Activated T-helper 9 cell treated with anti-CD3 and anti-CD28 coated beads, Interleukin-2, amount 50 U/mL, for 16 hours (primary cell): Measurements from ENCODE around the gene ANKMY1.

Experiments
- DNase-seq: peaks from one replicate; pipeline ENCODE4 v3.0.0-alpha.2; 2020; ENCODE audit warnings: low read depth

ANKMY1 gene

DNA sequence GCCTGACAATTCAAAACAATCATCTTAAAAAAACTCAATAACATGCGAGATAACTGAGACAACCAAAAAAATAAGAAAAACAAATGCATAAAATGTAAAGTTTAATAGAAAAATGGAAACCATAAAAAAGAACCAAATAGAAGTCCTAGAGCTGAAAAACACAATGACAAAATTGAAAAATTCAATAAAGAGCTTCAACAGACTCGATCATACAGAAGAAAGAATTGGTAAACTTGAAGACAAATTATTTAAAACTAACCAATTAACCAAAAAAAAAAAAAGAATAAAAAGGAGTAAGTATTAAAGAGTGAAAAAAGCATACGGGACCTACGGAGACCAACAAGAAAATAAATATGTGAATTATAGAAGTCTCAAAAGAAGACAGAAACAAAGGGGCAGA, 84.6 kb downstream of the ANKMY1 start:
- DNase-seq, result no peak

DNA sequence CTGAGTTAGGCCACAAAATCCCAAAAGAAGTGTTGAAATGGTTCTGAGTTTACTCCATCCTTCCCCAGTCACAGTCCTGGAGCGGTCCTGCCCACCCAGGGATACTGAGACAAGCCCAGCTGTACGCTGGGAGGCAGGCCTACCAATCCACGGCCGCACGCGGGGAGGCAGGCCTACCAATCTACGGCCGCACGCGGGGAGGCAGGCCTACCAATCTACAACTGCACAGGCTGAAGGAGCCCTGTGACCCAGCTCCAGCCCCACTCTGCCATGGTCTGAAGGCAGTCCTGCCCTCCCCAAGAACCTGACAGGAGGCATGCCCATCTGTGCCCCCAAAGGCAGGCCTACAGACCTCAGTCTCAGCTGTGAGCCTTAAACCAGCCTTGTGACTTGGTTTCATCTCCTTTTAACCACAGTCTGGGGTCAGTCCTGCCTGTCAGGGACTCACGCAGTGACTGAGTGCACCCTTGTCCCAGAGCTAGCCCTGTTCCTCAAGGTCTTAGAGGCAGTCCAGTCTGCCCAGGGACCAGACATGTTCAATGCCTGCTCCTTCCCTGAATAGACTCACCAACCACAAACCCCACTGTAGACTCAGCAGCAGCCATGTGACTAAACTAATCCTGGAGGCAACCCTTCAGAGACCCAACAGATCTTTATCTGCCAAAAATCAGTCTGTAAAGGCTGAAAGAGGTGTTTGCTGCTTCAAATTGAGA, 85.6 kb downstream of the ANKMY1 start:
- no peak for DNase-seq

DNA sequence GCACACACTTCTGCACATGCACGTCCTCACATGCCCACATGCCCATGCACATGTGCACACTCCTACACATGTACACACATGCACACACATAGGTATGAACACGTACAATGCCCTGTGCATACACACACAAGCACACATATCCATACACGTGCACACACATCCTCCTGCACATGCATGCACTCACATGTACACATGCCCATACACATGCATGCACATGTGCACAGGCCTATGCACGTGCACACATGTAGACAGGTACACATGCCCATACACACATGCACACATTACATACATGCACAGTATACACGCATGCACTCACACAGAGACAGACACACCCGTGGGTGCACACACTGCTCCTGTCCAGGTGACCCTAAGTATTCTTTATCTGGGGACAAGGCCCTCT, 88.0 kb downstream of the ANKMY1 start:
- no peak for DNase-seq

DNA sequence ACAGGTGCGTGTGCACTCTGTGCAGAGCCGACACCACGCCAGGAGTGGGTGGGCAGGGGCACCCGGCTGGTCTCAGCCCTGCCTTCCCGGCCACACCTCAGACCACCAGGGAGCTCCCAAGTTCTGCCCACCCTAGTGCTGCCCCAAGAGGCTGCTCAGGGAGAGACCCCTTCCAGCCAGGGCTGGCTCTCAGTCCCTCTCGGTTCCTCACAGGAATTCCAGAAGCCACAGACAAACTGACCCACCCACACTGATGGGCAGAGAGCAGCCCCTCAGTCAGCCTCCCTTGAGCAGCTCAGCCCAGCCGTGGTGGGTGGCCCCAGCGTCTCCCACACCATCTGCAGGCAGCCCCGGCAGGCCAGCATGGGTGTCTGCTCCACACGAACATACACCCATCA, 88.5 kb downstream of the ANKMY1 start:
- DNase-seq, result no peak

DNA sequence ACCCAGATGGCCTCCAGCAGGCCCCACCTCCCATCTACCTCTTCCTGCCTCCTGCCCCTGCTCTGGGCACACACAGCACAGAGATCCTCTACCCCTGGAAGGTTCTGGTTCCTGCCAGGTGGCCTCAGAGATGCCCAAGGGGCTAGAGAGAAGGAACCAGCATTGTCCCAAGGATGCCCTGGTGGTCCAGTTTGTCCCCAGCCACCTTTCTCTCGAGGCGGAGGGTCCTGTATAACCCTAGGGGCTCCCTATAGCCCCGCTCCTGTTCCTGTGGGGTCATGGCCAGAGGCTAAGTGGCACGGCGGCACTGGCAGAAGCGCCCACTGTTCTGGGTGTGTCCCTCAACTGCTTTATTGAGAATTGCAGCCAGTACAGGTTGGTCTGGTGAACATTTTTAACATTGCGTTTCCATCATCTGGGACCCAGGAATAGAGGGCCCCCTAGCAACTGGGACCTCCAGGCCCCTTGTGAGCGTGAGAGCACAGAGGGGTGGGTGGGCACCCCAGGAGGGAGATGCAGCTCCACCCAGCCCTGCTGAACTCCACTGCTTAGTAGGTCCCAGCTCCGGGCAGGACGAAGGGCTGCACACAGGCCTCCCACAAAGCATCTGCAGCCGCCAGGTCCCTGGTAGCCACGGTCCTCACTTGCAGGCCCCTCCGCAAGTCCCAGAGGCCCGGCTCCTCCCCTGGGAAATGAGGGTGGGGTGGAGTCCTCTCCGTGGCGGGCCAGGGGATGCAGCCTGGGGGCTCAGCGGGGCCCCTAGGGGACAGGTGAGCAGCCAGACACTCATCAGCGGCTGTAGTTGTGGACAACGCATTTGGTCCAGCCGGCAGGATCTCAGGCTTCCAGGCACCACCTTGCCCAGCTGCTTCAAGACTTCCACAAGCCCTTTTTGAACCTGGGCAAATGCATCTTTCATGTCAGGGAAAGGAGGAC, 89.2 kb downstream of the ANKMY1 start:
- DNase-seq, result no peak

DNA sequence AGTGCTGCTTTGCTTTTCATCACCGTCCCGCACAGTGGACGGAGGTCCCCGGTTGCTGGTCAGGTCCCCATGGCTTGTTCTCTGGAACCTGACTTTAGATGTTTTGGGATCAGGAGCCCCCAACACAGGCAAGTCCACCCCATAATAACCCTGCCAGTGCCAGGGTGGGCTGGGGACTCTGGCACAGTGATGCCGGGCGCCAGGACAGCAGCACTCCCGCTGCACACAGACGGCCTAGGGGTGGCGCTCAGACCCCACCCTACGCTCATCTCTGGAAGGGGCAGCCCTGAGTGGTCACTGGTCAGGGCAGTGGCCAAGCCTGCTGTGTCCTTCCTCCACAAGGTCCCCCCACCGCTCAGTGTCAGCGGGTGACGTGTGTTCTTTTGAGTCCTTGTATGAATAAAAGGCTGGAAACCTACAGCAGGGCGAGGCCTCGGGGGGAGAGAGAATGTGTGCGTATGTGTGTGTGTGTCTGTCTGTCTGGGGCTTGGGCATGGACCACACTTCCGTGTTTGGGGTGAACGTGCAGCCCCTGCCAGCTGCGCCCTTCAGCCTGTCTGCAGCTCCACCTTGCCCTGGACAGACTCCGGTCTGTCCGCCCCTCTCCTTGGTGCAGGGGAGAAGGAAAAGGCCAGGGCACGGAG, 90.0 kb downstream of the ANKMY1 start:
- no peak for DNase-seq

DNA sequence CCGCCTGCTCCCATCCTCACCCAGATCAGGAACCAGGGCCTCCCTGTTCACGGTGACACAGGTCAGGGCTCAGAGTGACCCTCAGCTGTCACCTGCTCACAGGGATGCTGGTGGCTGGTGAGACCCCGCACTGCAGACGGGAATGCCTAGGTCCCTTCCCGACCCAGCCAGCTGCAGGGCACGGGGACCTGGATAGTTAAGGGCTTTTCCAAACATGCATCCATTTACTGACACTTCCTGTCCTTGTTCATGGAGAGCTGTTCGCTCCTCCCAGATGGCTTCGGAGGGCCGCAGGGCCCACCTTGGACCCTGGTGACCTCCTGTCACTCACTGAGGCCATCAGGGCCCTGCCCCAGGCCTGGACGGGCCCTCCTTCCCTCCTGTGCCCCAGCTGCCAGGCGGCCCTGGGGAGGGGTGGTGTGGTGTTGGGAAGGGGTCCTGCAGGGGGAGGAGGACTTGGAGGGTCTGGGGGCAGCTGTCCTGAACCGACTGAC, 90.6 kb downstream of the ANKMY1 start:
- DNase-seq, result no peak

DNA sequence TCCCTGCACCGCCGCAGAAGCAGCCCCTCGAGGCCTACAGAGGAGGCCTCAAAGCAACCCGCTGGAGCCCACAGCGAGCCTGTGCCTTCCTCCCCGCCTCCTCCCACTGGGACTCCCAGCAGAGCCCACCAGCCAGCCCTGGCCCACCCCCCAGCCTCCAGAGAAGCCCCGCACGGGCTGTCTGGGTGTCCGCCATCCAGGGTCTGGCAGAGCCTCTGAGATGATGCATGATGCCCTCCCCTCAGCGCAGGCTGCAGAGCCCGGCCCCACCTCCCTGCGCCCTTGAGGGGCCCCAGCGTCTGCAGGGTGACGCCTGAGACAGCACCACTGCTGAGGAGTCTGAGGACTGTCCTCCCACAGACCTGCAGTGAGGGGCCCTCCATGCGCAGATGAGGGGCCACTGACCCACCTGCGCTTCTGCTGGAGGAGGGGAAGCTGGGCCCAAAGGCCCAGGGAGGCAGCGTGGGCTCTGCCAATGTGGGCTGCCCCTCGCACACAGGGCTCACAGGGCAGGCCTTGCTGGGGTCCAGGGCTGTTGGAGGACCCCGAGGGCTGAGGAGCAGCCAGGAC, 91.1 kb downstream of the ANKMY1 start:
- no peak for DNase-seq

DNA sequence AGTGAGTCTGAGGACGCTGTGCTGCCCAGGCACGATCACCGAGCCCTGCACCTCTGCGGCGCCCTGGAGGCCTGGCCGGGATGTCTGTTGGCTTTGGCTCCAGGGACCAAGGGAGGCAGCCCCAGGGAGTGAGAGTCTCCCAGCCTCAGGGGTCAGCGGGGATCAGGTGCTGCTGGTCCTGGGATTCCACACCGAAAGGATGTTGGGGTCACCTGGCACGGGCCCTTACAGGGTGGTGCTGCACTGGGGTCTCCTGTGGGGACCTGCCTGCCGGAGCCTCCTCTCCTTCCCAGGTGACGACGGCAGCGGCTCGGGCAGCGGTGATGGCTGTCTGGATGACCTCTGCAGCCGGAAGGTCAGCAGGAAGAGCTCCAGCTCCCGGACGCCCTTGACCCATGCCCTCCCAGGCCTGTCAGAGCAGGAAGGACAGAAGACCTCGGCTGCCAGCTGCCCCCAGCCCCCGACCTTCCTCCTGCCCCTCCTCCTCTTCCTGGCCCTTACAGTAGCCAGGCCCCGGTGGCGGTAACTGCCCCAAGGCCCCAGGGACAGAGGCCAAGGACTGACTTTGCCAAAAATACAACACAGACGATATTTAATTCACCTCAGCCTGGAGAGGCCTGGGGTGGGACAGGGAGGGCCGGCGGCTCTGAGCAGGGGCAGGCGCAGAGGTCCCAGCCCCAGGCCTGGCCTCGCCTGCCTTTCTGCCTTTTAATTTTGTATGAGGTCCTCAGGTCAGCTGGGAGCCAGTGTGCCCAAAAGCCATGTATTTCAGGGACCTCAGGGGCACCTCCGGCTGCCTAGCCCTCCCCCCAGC, 91.8 kb downstream of the ANKMY1 start:
- no peak for DNase-seq

DNA sequence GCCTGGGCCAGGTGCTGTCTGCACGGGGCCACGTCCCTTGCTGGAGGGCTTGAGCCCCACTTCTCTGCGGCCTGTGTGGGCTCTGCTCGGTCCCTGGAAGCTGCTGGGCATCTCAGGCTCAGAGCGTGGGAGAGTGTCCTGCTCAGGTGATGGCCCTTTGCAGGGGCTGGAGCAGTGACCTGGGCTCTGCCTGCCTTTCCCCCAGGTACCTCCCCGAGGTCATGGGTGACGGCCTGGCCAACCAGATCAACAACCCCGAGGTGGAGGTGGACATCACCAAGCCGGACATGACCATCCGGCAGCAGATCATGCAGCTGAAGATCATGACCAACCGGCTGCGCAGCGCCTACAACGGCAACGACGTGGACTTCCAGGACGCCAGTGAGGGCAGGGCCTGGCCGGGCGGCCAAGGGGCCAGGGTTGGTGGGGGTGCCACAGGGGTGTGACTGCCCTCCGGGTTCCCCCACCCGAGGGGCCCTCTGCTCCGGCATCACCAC, 92.5 kb downstream of the ANKMY1 start:
- DNase-seq, result no peak

DNA sequence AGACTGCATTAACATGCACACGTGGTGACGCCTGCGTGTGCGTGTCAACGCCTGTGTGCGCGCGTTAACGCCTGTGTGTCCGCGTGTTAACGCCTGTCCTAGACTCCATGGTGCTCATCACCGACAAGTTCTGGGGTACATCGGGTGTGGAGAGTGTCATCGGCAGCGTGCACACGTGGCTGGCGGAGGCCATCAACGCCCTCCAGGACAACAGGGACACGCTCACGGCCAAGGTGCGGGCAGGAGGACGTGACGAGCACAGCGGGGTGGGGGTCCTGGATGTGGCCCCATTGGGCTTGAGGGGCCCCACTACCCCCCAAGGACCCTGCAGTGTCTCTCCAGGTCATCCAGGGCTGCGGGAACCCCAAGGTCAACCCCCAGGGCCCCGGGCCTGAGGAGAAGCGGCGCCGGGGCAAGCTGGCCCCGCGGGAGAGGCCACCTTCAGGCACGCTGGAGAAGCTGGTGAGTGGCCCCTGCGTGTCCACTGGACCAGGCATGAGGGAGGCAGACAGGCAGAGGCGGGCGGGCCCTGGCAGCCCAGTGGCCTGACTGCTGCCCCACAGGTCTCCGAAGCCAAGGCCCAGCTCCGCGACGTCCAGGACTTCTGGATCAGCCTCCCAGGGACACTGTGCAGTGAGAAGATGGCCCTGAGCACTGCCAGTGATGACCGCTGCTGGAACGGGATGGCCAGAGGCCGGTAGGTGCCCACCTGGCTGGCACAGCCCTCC, 93.1 kb downstream of the ANKMY1 start:
- no peak for DNase-seq

DNA sequence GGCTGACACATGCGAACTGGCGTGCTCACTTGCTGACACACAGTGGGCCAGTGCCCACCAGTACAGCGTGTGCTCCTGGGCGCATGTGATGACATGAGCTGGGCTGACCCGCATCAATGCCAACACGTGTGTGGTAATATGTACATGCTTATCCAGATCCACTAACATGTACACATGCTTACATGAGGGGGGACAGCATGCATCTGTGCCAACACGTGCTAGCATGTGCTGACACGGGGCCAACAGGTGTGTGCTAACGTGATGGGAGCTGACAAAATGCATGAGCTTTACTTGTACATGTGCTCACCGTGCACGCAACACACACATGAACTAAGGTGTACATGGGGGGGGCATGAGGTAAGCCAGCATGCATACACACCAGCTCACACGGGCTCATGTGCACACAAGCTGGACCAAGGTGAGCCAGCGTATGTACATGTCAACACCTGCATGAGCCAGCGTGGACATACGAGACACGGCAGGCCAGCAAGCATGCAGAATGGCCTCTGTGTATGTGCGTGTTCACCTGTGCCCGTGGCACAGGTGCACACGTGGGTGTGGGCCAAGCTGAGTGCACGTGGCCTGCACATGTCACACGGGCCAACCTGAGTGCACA, 93.8 kb downstream of the ANKMY1 start:
- DNase-seq, result no peak

DNA sequence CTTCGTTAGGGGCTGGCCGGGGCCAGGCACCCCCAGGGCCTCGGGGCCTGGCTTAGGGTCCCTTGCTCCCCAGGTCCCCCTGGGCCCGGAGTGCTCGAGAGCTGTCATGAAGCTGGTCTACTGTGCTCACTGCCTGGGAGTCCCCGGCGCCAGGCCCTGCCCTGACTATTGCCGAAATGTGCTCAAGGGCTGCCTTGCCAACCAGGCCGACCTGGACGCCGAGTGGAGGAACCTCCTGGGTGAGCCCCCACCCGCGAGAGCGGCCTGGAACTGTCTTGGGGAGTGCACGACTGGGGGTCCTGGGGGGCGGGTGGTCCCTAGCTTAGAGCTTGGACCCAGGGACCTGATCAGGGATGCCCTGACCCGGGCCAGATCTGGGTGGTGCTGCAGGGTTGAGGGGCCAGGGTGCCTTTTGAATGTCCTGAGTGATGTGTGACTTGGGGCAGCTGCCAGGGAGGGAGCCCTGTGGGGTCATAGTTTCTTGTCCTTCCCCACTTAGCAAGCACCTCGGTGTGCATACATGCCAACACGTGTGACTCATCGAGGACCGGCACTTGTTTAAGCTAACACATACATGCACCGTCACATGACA, 94.4 kb downstream of the ANKMY1 start:
- no peak for DNase-seq

DNA sequence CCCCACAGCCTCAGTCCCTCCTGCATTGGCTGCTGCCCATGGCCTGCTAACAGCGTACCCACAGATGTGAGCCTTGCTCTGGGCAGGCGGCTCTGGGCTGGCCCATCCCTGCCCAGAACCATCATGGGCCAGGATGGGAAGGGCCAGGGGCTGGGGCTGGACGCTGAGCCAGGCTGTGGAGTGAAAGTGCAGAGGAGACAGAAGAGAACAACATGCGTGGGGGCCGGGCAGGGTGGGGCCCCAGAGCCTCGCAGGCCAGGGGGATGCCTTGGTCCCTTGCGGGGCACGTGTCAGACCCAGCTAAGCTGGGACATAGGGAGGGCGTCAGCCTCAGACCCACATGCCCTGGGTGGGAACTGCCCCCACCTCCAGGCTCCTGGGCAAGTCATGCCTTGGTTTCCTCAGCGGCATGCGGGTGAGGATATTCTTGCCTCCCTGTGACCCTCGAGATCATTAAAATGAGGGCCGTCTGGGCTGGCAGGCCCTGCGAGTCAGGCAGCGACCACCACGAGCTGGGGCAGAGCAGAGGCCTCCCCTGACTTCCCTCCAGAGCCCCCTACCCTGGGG, 95.0 kb downstream of the ANKMY1 start:
- DNase-seq, result no peak

DNA sequence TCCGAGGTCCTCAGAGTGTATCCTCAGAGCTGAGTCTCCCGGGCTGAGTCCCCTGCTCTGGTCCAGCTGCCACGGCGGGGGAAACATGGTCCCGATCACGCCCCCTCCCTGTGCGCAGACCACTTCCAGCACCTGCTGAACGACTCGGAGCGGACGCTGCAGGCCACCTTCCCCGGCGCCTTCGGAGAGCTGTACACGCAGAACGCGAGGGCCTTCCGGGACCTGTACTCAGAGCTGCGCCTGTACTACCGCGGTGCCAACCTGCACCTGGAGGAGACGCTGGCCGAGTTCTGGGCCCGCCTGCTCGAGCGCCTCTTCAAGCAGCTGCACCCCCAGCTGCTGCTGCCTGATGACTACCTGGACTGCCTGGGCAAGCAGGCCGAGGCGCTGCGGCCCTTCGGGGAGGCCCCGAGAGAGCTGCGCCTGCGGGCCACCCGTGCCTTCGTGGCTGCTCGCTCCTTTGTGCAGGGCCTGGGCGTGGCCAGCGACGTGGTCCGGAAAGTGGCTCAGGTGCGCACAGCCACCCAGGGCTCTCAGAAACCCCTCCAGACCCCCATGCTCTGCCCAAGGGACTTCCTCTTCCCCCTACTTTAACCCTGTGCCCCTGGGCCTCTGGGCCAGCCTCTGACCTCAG, 95.6 kb downstream of the ANKMY1 start:
- DNase-seq, result no peak

DNA sequence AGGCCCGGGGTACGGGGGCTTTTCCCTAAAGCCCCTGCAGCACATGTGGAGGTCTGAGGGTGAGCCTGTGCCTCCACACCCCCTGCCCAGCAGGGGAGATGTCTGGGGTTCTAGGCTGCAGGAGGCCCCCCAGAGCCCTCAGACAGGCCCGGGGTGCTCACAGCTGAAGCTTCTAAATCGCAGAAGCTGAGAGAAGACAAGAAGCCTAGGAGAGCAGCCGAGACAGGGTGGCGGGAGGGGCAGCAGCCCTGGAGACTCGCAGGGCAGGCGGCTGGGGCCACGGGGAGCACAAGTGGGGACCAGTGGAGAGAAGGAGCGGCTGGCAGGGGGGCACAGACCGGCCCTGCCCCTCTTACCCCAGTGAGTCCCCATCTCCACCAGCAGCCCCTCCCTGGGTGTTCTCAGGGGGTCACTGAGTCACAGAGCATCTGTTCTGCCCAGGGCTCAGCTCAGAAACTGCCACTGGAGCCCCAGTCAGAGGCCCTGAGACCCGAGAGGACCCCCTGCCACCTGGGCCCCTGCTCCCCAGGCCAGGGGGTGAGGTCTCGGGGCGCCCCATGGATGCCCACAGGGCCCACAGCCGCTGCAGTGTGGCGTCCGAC, 96.2 kb downstream of the ANKMY1 start:
- DNase-seq, result no peak

DNA sequence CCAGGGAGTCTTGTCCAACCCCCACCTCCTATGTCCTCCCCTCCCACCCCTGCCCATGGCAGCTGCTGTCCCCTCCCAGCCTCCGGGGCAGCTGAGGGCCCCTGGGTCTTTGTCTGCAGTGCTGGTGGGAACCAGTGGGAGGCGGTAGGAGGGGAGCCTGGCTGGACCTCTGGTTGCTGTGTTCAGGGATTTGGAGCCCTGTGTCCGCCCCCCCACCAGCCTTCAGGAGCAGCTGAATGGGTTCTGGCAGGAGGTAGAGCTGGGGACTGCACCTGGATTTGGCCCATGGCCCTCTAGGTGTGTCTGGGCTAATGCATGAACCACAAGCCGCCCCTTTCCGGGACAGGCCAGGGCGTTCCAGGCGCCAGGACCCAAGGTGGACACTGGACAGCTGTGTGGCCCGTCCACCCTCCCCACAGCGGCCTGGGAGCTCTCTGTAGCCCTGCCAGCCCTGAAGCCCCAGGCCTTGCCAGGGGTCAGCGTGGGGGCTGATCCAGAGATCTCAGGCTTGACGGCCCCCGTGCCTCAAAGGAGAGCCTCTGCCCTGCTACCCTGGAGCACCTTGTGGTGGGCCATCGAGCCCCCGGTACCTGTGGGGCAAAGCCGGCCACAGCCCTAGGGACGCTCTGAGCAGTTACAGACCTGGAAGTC, 96.9 kb downstream of the ANKMY1 start:
- no peak for DNase-seq

DNA sequence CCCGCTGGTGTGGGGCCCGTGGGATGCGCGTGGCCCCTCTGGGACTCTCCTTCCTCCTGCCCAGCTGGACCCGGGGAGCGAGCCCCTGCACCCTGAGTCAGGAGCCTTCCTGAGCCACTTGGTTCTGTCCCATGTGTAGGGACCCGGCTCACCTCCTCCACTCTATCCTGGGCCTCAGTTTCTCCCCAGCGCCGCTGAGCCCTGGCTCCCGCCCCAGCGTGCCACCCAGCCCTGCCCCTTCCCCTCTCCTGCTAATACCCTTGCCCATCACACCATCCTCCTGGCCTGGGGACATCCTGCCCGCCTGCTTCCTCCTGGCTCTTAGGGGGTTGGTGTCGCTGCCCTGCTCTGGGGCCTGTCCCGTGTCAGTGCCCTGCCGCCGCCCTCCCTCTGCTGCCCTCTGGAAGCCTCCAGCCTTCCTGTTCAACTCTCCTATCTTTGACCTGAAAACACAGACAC, 97.5 kb downstream of the ANKMY1 start:
- no peak for DNase-seq
